Measurements from ENCODE around the gene HIVEP3.

- TF ChIP-seq CTCF (IDR thresholded peaks at IDR 0.05; ENCODE audit: low read length) (no peak), EZH2 (IDR thresholded peaks at IDR 0.05; ENCODE audit: borderline replicate concordance, low read length) (no peak)
Observed at GRCh38 chr1:41662765-41663437, 255.8 kb downstream of the HIVEP3 start.

Measured in OCI-LY1 (cell line).